Uterus (tissue), 4 donors: ENCODE measurements around the gene HMX1. TPM values are rescaled to one million over a fixed set of nuclear protein-coding genes. Genes with fewer than 3 reads are reported as not detected.
A peak's percentile ranks its signal among the peaks of the same experiment; 100 is the strongest.

Source experiments
- DNase-seq, 2 donors: peaks; one replicate each; pipeline ENCODE4 v3.0.0-alpha.2; 2019 to 2020
- H3K27ac ChIP-seq, 2 donors: fragments of 200-600 bp; sonication (generic); 1 replicate in 1 of 2; 2 replicates in 1 of 2; pipeline ENCODE4 v1.5.1; 2016 to 2018
- H3K27me3 ChIP-seq, 2 donors: fragments of 200-600 bp; sonication (generic); one replicate each; pipeline ENCODE4 v1.5.1; 2018 to 2019; ENCODE audit warnings: control low read depth in 1 of 2
- H3K36me3 ChIP-seq, 2 donors: fragments of 200-600 bp; sonication (generic); one replicate each; pipeline ENCODE4 v1.5.1; 2019; ENCODE audit warnings: control low read depth in 1 of 2
- H3K4me1 ChIP-seq, 2 donors: fragments of 200-600 bp; sonication (generic); one replicate each; pipeline ENCODE4 v1.5.1; 2018 to 2019; ENCODE audit warnings: control low read depth in 1 of 2
- H3K4me3 ChIP-seq, 2 donors: fragments of 200-600 bp; sonication (generic); 1 replicate in 1 of 2; 2 replicates in 1 of 2; pipeline ENCODE4 v1.5.1; 2018 to 2019; ENCODE audit warnings: mild to moderate bottlenecking in 1 of 2
- H3K9me3 ChIP-seq, 2 donors: fragments of 200-600 bp; sonication (generic); one replicate each; pipeline ENCODE4 v1.5.1; 2019; ENCODE audit warnings: control low read depth in 1 of 2
- POLR2A ChIP-seq, 2 donors: fragments of 450-650 bp; IDR thresholded peaks; one replicate each; pipeline ENCODE4 v1.6.1; 2016; ENCODE audit warnings: antibody characterized with exemption in 2 of 2, mild to moderate bottlenecking in 1 of 2, moderate library complexity in 1 of 2
- intact Hi-C: fragments of 100-400 bp; cut with DNase I; formaldehyde crosslinking; loops from one replicate; pipeline ENCODE4 v1.15.1; 2023; ENCODE audit warnings: low total_unique reads
- total RNA-seq, 4 donors: library from RNA; depleted of rRNA in 3 of 4; stranded (reverse); fragments of >200 nt in 3 of 4; gene quantifications; one replicate each; pipeline versions ENCODE4 v1.1.0 to v1.2.4, GENCODE V29; 2014 to 2023
- TF ChIP-seq, protein P1 (sequence below), 4 experiments: fragments of 200-600 bp in 2 of 4; fragments of 450-650 bp in 2 of 4; sonication (generic) in 2 of 4; IDR thresholded peaks; one replicate each; pipeline ENCODE4 v1.5.1; 2016 to 2019; ENCODE audit warnings: antibody characterized with exemption in 4 of 4, mild to moderate bottlenecking in 2 of 4, moderate library complexity in 1 of 4
- donor health status: DM: yes; HTN: yes; CAD: no.

The HMX1 gene
- total RNA-seq, 4 donors from 2014 or later, result 0.21 TPM; not detected in 3

DNA sequence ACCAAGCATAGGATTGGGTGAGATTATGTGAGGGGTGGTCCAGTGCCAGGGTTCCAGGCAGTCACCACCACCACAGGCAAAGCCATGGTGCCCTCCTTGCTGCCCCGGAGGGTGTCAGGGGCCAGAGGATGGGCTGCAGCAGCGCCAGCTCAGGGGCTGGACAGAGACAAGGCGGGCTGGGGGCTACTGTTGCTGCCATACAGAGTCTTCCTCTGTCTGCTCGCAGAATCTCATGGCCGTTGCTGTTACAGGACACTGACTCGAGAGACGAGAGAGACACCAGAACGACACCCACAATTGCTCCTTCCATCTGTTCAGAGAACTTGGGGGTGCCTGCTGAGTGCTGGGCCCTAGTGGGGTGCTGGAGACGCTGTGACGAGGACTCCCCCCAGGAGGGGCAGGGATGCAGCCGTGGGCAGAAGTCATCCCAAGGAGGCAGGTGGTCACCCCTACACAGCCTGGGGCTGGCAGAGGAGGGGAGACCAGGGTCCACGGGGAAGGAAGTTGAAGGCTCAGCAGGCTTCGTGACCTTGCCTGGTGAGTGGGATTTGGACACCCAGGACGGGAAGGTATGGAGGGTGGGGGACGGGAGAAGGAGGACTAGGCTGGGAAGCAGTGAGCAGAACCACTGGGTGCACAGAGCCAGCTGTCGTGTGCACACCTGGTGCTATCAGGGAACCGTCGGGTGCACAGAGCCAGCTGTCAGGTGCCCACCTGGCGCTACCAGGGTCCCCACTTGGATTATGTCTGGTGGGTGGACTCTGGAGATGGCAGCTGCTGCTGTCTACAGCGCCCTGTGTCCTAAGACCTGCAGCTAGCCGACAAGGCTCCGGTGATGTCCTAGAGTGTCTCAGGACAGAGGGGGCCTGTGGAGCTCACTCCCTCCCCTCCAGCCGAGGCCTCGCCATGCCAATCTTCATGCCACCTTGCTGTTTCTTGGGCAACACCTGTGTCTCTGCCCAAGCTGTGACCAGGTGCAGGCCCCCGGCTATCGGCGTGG, 43.9 kb upstream of the HMX1 start:
- TF ChIP-seq, protein P1, sequence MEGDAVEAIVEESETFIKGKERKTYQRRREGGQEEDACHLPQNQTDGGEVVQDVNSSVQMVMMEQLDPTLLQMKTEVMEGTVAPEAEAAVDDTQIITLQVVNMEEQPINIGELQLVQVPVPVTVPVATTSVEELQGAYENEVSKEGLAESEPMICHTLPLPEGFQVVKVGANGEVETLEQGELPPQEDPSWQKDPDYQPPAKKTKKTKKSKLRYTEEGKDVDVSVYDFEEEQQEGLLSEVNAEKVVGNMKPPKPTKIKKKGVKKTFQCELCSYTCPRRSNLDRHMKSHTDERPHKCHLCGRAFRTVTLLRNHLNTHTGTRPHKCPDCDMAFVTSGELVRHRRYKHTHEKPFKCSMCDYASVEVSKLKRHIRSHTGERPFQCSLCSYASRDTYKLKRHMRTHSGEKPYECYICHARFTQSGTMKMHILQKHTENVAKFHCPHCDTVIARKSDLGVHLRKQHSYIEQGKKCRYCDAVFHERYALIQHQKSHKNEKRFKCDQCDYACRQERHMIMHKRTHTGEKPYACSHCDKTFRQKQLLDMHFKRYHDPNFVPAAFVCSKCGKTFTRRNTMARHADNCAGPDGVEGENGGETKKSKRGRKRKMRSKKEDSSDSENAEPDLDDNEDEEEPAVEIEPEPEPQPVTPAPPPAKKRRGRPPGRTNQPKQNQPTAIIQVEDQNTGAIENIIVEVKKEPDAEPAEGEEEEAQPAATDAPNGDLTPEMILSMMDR (IDR thresholded peaks at IDR 0.05), result no peak
- TF ChIP-seq POLR2A (IDR thresholded peaks at IDR 0.05), result no peak
- Histone ChIP-seq H3K27ac (no peak overlapping the region), H3K36me3 (no peaks in the 10 kb centered on the region), H3K4me1 (no peaks in the 10 kb centered on the region), H3K9me3 (no peaks in the 10 kb centered on the region), H3K4me3 (no peak overlapping the region), H3K27me3 (peaks cover 0 to 5% of the 10 kb centered on the region in 2 donors)
- DNase-seq, result no peak
- intact Hi-C loops, result no loop called here

DNA sequence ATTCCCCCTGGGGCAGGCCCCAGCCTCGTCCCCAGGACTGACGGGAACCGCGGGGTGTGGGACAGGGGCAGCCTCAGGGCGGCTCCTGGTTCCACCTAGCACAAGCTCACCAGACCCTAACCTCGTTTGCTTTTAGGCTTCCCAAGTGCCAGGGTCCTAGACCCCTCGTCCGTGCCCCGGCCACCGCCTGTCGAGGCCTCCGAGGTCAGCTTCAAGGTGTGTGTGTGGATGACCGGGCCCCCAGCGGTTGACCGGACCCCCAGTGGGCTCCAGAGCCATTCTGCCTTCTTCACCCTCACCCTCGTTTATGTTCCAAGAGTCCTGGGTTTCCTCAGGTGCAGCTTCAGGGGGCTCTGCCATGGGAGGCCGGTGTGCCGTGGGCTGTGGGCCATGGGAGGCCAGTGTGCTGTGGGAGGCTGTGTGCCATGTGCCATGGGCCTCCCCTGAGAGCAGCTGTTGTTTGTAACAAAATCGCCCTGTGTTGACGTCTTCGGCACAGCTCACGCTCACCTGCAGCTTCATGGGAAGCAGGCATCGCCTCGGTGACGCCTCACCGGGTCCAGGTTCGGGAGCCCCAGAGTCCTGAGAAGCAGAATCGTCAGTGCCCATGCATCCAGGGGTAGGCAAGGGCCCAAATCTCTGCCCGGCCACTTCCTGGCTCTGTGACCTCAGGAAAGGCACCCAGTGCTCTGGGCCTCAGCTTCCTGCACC, 43.0 kb upstream of the HMX1 start:
- TF ChIP-seq POLR2A (IDR thresholded peaks at IDR 0.05), result no peak
- TF ChIP-seq, protein P1 (IDR thresholded peaks at IDR 0.05), result no peak
- Histone ChIP-seq H3K4me3 (no peak overlapping the region), H3K27me3 (no peaks in the 10 kb centered on the region), H3K4me1 (no peaks in the 10 kb centered on the region), H3K9me3 (no peaks in the 10 kb centered on the region), H3K36me3 (no peaks in the 10 kb centered on the region), H3K27ac (no peak overlapping the region)
- intact Hi-C loops, result no loop called here
- DNase-seq, result peak in 1 of 2 donors; percentile 8

DNA sequence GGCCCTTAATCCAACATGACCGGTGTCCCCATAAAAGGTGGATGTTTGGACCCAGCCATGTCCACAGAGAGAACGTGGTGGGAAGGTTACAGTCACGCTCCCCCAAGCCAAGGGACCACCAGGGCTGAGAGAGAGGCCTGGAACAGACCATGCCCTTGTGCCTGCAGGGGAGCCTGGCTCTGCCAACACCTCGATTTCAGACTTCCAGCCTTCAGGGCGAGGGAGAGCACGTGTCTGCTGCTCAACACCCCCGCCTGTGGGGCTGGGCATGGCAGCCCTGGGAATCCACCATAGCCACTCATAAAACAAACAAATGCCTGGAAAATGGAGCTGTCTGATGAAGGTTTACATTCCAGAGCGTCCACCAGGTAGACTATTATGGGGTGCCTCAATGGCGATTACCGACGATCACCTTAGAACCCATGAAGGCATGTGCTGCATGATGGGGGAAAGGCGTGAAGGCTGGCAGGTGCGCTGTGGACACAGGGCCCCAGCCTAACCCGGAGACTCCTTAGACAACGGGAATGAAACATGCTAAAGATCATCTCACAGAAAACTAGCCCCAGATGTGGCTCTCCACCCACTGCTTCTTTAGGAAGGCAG, 42.3 kb upstream of the HMX1 start:
- H3K27ac ChIP-seq, result no peak overlapping the region
- H3K9me3 ChIP-seq, result no peaks in the 10 kb centered on the region
- H3K27me3 ChIP-seq, result no peaks in the 10 kb centered on the region
- no peak overlapping the region for H3K4me3 ChIP-seq
- intact Hi-C loops, result no loop called here
- TF ChIP-seq, protein P1 (IDR thresholded peaks at IDR 0.05), result no peak
- TF ChIP-seq POLR2A (IDR thresholded peaks at IDR 0.05), result no peak
- no peaks in the 10 kb centered on the region for H3K36me3 ChIP-seq
- H3K4me1 ChIP-seq, result no peaks in the 10 kb centered on the region
- no peak for DNase-seq

DNA sequence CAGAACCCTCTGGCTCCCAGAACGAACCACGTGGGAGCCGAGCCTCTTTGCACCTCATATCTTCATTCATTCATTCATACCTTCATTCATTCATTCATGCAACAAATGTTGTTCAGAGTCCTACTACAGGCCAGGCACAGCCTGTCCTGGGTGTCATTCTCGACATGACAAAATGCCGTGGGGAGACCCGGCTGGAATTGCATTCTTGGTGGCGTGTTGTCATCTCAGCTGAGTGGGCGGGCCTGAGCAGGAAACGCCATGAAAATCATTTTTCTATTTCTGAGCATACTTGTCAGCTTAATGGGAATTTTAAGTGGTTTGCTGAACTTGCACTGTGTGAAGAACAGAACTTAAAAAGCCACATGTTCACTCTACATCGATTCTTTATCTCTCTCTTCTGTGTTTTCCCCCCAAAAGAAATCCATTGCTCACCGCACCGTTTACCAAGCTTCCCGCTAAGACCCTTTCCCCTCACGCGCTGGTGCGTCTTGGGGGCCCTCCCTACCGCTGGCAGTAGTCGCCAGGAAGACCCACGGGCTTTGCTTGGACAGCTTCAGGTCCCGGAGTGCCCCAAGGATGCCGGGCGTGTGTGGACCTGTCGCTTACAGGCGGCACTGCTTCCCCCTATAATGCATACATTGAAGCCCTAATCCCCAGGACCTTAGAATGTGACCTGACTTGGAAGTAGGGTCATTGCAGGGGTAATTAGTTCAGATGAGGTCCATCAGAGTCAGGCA, 41.6 kb upstream of the HMX1 start:
- TF ChIP-seq, protein P1 (IDR thresholded peaks at IDR 0.05), result no peak
- TF ChIP-seq POLR2A (IDR thresholded peaks at IDR 0.05), result no peak
- peak in 1 of 2 donors; percentile 7 for DNase-seq
- H3K4me3 ChIP-seq, result no peak overlapping the region
- H3K27me3 ChIP-seq, result no peaks in the 10 kb centered on the region
- intact Hi-C loops, result no loop called here
- H3K27ac ChIP-seq, result no peak overlapping the region
- no peaks in the 10 kb centered on the region for H3K36me3 ChIP-seq
- no peaks in the 10 kb centered on the region for H3K9me3 ChIP-seq
- H3K4me1 ChIP-seq, result no peaks in the 10 kb centered on the region
